HG03066 (cell line): ENCODE data around the gene SLC66A2.

Source experiments
- ATAC-seq: cut with Tn5 transposase; IDR thresholded peaks from one replicate; pipeline ENCODE4 v1.9.1; 2021; ENCODE audit warnings: low read depth; ENCODE audit not compliant: unreplicated experiment

SLC66A2 gene

DNA sequence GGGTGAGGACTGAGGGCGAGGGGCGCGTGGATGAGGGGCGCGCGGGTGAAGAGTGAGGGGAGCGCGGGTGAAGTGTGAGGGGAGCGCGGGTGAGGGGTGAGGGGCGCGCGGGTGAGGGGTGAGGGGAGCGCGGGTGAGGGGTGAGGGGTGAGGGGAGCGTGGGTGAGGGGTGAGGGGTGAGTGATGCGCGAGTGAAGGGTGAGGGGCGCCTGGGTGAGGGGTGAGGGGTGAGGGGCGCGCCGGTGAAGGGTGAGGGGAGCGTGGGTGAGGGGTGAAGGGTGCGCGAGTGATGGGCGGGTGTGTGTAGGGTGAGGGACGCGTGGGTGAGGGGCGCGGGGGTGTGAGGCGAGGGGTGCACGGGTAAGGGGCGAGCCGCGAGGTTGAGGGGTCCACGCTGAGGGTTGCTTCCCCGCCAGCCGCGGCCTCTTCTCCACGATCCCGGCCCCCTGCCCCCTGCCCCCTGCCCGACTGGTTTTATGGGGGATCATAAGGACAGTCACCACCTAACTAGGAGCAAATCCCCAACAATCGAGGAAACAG, 1.1 kb upstream of the SLC66A2 start:
- no peak for ATAC-seq

DNA sequence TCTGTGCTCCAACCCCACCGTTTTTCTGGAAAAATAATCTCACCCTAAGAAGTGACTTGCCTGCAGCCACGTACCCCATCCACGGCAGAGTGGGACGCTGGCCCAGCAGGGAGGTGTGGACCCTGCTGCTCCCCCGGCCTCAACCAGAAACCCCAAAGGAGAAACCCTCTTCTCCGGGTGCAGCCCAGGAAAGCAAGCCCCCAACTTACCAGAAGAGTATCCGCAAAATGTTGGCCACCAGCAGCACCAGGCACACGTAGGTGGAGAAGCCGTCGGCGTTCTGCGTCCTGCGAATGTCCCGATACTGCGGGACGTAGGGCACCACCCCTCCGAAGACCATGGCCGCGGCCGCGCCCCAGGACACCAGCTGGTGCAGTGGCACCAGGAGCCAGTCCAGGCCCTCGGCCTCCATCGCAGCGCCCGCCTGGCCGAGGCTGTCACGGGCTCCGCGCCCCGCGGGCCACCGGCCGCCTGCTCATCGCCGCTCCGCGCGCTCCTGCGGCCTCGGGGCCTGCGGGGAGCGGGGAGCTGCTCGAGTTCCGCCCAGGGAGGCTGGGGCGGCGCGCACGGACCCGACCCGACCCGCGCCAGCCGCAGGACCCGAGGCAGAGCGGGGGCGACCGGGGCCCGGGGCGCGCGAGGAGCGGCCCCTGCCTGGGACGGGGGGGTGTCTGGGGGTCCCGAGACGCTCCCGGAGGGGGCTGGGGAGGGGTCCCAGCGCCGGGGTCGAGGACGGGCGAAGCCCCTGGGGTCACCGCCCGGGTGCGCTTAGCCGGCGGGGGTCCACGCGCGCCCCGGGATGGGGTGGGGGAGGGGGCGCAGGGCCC, 725 bp downstream of the SLC66A2 start:
- no peak for ATAC-seq

GRCh38 chr18:79949697-79950487, 1.6 kb downstream of the SLC66A2 start:
- ATAC-seq: no peak

DNA sequence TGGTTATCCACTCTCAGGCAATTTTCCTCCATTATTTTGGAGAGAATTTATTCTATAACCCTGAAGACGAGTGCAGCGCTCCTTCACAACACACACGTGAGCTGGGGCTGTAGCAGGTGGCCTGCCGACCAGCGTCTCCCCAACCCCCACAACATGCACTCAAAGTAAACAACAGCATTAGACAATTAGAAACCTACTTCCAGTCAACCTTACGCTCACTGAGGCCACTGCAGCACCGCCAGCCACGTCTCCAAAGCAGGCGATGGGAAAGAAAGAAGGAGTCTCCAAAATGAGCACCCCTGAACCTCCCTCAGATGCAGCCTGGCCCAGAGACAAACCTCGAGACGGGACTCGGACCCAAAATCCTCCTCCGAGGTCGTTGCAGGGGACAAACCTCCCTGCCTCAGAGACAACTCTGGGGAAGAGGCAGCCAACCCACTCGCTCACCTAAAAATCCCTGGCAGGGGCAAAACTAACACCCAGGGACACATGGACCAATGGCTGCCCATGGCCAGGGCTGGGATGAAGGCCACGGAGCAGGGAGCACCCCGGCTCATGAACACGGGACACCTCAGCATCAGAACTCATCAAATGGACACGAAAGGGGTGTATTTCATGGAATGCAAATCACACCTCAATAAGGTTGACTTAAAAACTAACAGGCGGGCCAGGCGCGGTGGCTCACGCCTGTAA, 2.6 kb downstream of the SLC66A2 start:
- ATAC-seq: no peak

- no peak for ATAC-seq
Observed at GRCh38 chr18:79947881-79948610, 3.4 kb downstream of the SLC66A2 start.

GRCh38 chr18:79947054-79947755, 4.2 kb downstream of the SLC66A2 start:
- no peak for ATAC-seq

DNA sequence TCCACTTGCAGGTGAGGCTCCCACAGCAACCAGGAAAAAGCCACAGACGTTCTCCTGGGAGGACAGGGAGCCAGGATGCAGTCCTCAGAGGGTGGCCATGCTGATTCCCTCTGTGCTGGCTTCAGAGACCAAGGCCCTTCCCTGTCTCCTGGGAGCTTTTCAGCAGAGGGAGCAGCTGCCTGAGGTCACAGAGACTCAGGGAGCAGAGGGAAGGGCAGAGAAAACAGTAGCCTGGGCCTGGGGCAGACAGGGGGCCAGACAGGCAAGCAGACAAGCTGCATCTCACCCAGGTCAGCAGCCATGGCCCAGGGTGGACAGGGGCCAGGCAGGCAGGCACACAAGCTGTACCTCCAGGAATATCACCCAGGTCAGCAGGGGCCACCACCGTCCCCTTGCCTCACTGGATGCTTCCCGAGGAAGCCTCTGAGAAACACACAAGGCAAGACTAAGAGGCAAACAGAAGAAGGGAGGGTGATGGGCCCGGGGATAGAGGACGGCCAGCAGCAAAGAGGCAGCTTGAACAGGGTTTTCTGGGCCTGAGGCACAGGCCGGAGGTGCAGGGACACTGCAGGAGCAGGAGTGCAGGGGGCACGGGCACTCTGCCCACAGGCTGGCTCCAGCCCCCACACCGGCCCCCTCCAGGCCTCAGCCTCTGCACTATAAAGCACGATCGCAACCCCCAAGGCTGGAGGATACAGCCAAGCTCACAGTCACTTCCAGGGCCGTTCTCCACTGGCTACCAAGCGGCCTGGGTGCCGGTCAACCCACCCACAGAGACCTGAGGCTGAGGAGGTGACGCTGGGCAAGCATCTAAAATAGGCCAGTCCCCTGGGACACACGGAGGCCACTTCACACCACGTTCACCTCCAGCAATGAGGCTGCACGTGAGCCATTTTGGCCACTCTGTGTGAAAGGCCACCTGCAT, 6.1 kb downstream of the SLC66A2 start:
- no peak for ATAC-seq

- no peak for ATAC-seq
Observed at GRCh38 chr18:79944746-79945117, 6.7 kb downstream of the SLC66A2 start.

- ATAC-seq: no peak
Observed at GRCh38 chr18:79944126-79944731, 7.2 kb downstream of the SLC66A2 start.

GRCh38 chr18:79943608-79944125, 7.8 kb downstream of the SLC66A2 start:
- ATAC-seq: no peak

DNA sequence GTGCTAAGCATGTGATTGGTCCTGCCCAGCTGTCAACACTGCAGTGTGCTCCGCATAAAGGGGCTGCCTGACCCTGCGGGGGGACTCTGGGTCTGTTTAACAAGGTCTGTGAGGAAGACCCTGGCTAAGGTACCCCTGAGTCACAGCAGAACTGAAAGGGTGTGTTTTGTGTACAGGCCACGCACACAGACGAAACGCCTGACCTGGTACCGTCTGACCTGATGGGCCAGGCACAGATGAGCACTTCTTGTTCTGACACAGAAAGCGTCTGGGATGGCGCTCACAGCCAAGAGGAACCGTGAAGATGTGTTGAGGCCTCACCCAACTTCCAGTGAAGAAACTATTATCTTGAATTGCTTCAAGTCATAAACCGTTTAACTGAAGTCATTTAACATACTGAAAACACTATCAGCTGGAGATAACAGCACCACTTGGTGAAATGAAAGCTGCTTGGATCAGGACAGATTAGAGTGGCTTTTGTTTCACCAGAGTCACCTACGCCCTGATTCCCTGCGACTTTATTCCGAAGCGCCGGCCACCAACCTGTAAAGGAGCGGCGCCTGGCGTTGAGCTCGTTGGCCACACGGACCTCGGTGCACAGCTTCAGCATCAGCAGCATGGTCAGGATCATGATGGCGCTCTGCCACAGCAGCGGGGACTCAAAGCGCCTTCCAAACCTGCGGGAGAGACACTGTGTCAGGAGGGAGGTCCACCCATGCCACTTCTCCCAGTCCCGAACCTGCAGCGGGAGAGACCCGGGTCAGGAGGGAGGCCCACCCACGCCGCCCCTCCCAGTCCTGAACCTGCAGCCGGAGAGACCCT, 8.5 kb downstream of the SLC66A2 start:
- ATAC-seq: no peak

GRCh38 chr18:79942211-79942610, 9.2 kb downstream of the SLC66A2 start:
- no peak for ATAC-seq

GRCh38 chr18:79941473-79942119, 9.9 kb downstream of the SLC66A2 start:
- no peak for ATAC-seq

GRCh38 chr18:79940814-79941472, 10.5 kb downstream of the SLC66A2 start:
- ATAC-seq: no peak

- no peak for ATAC-seq
Observed at GRCh38 chr18:79940126-79940813, 11.2 kb downstream of the SLC66A2 start.

GRCh38 chr18:79939096-79939495, 12.4 kb downstream of the SLC66A2 start:
- ATAC-seq: no peak
